ENCODE measurements around the gene OCLN.
"Not testable (repeated sequence)": the region's sequence is repeated elsewhere in the genome, so short reads cannot be mapped to it uniquely, and the experiment has no call there.

GRCh38 chr5:69568072-69568471, 75.5 kb downstream of the OCLN start:
- TF ChIP-seq POLR2A (IDR thresholded peaks at IDR 0.05); POLR2AphosphoS5 (IDR thresholded peaks at IDR 0.05; ENCODE audit: insufficient read depth in 1 of 2, low read depth in 1 of 2): not testable (repeated sequence)
